HG03378 (cell line): ENCODE measurements around the gene SHISAL1.

Experiments
- ATAC-seq: cut with Tn5 transposase; IDR thresholded peaks from one replicate; pipeline ENCODE4 v1.9.1; 2021; ENCODE audit warnings: mild to moderate bottlenecking, moderate library complexity; ENCODE audit not compliant: unreplicated experiment

SHISAL1 gene

DNA sequence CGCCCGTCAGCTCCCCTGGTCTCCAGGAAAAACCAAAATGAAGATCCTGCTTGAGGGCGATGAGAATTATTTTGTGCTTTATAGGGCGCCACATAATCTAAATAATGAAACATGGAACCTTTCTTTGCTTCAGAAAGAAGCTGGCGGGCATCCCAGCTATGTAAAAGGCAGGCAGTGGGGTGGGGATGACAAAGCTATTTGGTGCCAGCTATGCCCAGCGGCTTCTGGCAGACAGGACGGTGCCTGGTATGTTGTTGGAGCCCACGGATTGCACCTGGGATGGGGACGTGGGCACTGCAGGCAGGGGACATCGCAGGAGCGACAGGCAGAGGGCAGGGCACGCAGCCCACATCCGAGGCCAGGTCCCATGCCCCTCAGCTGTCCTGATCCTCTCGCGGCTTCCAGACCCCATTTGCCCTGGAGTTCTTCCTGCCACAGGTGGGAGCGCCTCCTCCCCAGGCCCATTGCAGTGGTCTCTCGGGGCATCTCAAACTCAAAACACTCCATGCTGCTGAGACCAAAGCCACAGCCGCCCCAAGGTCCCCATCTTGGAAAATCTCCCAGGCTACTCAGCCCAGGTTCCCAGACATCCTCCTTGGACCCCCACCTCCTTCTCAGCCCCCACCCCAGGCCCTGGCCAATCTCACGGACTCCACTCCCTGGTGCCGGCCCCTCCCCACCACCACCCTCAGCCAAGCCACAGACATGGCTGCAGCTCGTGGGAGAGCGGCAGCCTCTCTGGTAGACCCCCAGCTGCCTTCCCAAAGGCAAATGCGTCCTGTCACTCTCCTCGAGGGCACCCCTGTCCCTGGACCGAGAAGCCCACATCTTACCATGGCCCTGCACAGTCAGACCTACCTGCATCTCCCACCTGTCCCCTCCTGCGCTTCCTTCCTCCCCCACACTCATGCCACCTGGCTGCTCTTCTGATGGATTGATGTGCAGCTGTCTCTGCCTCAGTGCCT, 45.7 kb downstream of the SHISAL1 start:
- no peak for ATAC-seq

DNA sequence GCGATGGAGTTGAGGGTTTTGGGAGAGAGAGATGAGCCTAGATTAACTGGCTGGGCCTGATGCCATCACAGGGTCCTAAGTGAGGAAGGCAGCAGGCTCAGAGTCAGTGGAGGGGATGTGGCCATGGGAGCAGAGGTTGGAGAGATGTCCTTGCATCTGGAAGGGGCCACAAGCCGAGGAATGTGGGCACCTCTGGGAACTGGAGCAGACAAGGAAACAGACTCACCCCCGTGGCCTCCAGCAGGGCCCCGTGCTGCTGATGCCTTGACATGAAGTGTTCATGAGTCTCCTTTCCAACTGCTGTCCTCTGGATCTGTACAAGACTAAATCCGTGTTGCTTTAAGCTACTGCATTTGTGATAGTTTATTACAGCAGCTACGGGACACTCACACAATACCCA, 49.2 kb downstream of the SHISAL1 start:
- no peak for ATAC-seq

DNA sequence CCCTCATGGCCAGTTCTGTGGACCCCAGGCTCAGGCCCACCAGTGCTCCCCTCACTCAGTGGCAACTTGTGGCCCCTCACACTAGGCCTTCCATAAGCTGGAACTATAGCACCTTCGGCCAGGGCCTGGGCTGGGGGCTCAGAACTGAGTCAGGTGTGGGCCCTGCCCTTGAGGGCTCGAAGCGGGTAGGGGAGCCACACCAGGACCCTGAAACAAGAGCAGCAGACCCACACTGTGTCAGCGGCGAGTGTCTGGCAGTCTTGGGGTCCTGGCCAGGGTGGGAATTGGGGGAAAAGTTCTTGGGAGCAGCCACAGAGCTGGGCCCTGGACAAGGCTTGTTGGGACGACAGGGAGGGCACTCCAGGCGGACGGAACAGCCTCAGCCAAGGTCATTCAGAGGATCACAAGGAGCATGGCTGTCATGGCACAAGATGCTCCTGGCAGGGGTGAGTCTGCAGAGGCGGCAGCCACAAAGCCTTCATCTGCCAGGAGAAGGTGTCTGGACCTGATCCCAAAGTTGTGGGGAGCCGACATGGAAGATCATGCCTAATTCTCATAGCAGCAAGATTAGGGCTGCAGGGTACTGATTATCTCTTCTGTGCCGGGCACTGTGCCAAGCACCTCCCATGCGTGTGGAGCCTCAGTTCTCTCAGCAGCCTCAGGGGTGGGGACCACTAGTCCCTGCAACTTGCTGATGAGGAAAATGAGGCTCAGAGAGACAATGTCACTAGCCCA, 50.7 kb downstream of the SHISAL1 start:
- ATAC-seq: no peak

DNA sequence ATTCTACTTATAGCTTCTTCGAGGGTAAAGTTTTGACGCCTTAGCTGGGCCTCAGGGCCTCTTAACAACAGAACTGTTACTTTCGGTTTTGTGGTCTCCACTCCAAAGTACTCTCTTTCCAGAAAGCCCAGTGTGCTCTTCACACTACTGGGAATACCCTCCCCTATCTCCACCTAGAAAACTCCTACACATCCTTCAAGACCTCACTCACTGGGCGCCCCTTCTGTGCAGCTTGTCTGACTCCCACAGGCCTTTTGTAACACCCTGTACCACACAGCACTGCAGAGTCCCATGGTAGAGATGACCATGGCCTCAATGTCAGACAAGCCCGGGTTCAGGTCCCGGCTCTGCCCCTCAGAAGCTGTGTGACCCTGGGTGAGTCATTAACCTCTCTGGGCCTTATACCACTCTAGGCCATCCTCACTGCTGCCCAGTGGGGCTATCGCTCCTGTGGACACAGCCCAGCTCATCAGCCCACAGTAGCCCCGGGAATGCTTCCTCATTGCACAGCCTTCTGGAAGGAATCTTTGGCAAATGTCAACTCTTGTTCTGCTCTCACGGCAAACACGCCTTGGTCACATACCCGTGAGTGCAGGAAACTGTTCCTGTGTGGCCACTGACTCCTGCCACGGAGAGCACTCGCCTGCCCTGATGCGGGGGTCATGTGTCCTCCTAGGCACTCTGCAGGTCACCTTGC, 51.4 kb downstream of the SHISAL1 start:
- no peak for ATAC-seq

DNA sequence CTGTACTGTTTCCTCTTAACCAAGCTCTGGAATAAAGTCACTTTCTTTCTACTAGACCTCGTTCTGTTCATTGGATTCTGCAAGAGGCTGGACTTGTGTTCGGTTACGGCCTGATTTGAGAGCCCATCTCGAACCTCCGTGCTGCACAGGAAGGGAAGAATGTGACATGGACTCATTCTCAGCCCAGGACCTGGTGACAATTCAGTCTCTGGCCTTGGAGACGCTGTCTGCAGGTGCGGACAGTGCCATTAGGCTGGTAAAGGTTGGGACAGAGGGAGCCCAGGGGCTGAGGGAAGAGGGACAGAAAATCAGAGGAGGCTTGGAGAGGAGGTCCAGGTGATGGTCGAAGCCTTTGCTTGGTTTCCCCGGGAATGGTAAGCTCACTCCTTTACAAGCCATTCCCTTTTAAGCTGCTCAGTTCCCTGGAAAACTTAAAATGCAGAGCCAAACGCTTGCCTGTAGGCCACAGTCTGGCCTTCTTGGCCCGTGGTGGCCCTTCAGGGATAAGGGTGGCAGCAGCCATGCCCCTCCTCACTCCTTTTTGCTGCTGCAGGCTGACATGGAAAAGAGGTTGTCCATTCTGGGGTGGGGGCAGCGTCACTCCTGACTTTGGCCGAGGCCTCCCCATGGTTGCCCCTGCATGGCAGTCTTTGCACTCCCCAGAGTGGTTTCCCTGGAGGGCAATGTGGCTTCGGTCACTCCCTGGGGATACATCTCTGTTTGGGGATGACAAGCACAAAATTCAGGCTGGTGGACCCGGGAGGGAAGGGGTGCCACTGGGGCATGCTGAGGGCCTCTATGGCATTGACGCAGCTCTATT, 52.3 kb downstream of the SHISAL1 start:
- ATAC-seq: no peak

DNA sequence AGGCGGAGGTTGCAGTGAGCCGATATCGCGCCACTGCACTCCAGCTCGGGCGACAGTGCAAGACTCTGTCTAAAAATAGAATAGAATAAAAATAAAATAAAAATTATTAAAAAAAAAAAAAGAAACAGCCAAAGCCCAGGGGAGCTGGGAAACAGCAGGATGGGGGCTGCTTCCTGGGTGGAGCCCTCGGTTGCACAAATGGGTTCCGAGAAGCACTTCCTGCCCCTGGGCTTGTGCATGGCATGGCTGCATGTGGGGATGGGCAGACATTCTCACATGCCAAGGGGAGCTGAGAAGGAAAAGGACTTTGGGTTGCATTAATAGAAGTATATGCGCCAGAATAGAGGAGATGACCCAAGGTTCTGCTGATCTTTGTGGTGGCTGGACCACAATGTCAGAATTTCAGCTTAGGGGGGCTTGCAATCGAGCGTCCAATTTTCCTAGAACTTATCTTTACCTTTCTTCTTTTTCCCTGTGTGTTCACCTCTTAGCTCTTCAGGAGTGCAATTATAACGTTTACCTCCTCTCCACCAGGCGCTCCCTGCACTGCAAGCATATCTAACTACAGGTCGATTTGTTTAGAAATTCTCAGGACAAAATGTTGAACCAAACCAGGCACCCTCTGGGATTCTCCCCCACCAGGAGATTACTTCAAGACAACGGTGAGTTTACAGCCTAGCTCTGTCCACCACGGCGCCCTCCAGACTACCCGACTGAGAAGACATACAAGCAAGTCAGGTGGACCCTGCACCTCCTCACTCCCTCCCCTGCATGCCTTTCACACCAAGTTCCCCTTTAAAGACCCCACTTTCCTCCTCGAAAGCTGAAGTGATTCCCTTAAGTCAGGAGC, 53.2 kb downstream of the SHISAL1 start:
- no peak for ATAC-seq

DNA sequence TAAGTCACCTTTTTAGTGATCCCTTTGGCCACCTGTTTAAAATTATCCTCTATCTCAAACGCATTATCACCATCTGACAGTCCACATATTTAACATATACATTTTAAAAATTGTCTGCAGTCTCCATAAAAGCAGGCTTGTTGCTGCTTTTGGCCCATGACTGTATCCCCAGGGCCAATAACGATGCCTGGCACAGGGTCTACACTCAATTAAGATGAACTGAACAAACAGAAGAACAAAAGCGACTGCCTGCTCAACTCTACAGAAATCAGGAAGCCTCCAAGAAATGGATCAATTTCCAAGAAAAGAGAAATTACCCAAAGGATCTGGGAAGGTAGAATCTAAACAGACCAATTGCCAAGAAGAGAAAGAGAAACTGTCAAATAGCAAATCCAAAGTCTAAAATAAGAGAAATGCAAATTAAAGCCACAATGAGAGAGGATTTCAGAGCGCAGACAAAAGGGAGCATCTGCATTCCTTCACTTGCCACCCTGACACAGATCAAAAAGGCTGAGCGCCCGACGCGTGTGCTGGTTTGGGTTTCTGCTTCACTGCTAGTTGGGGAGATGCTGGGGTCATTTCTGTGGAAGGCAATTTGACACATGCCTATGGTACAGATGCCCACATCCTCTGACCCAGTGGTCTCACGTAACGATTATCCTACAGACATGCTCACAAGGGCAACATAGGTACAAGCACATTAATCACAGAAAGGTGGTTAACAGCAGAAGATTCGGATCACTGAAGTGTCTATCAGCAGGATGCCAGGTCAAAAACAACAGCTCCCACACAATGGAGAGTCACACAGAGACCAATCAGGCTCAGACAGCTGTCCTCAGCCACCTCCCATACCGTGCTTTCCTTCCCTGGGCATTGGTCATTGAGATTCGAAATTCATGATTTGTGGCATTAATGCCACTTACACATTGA, 55.9 kb downstream of the SHISAL1 start:
- ATAC-seq: no peak

DNA sequence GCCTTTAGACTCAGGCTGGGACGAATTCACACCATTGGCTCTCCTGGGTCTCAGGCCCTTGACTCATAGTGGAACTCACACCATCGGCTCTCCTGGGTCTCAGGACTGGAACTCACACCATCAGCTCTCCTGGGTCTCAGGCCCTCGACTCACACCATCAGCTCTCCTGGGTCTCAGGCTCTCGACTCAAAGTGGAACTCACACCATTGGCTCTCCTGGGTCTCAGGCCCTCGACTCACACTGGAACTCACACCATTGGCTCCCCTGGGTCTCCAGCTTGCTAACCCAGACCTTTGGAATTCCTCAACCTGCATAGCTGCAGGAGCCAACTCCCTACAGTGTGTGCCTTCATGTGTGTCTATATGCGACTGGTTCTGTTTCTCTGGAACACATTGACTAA, 56.7 kb downstream of the SHISAL1 start:
- ATAC-seq: no peak

DNA sequence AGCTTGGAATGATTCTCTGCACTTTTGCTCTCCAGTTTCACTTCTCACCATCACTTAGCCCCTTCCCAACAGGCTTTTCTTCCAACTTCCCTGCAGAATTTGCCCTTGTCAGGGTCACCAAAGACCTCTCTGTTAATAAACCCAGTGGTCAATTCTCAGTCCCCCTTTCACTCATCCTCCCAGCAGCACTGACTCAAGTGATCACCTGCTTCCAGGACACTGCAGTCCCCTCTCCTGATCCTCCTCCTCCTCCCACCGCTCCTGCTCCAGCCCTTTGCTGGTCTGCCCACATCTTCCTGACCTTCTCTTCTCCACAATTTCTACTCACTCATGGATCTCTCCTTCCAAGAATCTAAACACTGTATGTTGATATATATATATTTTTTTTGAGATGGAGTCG, 57.9 kb downstream of the SHISAL1 start:
- ATAC-seq: no peak

DNA sequence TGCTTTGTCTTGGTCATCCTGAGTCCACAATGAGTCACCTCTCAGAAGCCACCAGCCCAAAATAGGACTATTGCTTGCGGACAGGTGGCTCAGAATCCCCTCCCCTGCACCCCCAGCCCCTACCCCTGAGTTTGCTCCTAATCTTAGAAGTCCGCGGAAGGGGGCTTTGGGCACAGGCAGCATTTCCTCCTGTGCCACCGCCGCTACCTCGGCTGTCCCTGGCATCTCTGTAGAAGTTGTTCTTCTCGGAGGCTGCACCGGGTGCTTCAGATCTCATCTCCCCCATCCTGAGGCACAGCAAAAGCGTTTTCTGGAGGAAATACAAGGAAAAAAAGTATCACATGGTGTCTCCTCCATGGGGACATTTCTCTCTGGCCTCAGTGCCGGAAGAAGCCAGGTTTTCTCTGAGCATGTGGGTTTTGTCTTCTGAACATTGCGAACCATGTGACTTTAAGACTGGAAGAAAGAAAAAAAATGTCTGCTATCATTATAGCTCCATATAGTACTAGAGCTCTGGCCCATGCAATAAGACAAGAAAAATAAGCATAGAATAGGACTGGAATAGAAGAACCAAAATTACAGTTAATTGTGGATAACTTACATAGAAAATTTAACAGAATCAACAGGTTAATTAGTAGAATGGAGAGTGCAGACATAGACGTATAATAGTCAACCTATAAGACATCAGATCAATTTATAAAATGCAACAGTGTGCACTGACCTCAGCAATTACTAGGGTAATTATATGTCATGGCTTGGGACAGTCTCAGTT, 63.2 kb downstream of the SHISAL1 start:
- ATAC-seq: no peak

DNA sequence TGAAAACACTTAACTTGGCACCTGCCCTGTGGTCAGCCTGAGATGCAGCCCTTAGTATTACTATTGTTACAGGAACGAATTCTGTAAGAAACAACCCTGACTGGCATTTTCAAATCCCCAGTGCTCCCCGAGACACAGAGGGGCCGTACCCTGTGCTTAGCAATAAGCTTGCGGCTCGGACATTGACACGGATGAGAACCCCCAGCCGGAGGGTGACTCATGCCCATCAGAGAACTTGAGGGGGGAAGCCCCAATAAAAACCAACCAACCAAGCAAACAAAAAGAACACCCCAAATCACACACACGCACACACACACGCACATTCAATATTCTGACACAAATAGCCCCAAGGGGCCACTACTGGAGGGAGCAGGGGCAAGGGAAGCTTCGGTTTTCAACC, 63.8 kb downstream of the SHISAL1 start:
- no peak for ATAC-seq

DNA sequence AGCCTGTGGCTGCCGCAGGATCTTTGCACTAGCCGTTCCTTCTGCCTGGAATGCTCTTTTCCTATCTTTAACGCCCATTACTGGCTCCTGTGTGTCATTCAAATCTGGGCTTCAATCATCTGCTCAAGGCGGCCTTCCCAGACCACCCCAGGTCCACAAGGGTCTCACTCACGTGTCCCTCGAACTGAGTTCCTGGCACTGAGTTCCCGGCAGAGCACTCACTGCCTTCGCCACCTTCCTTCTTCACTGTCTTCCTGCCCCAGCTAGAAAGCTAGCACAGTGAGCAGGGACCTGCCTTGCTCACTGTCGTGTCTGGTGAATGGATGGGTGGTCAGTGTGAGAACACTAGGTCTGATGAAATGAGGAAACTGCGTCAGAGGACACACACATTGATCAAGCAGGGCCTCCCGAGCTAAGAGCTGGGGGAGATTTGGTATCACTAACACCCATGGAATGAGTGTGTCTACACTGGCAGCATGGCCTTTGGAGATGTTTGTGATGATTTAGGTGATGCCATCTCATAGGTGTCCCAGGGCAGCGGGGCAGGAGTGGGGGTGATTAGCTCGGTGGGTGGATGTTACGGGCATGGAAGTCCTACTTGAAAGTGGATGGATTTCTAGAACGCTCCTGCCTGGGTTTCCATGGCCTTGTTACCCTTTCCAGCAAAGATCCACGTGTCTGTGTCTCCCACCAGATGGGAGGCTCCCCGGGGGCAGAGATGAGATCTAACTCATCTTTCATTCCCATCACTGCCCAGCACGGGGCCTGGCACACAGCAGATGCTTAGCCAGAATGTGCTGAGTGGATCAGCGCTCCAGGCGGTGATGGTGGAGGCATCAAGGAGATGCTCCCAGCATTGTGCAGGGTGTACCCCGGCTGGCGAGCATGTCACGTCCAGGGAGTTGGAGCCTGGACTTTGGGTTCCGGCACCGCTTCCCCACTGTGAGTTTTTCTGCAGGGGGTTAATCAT, 64.5 kb downstream of the SHISAL1 start:
- ATAC-seq: no peak

DNA sequence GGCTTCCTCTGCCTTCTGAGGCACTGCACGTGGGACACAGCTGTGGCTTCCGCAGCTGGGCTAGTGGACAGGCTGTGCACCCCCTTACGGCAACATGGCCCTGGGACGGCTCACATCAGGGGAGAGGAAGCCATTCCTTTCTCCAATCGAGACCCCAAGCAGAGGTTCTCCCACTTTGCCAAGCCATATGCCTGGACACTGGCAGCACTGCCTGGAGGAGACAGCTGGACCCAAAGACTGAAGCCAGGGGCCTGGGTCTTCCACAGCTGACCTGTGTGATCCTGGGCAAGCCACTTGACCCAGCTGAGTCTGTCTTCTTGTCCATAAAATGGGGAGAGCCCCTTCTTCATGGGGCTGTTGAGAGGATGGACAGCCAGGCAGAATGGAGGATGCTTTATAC, 65.4 kb downstream of the SHISAL1 start:
- no peak for ATAC-seq

DNA sequence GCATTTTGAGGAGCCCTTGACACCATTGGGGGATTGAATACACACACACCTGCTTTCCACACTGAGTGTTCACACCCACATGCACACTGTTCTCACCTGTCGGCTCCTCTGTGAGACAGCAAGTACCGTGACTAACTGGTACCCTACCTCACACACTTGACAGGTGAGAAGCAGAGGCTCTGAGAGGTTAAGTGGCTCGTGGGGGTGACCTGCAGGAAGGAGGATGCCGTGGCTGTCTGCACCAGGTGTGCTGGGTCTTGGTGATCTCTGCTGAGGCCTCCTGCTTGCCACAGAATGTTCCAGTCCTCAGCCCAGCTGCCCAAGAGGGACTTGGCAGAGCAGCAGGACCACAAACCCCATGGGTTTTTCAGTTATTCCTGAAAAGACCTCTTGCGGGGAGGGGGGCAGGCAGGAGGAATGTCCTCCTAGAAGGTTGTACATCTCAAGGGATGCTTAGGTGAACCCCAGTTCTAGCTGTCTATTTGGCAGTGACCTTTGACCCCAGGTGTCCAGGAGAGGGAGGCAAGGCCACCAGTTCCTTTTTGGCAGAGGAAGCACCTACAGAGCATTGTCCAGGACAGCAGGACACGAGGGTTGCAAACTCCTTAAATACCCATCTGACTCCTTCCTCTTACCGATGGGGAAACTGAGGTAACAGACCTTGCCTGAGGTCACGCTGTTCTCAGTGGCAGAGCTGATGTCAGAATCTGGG, 66.0 kb downstream of the SHISAL1 start:
- no peak for ATAC-seq

DNA sequence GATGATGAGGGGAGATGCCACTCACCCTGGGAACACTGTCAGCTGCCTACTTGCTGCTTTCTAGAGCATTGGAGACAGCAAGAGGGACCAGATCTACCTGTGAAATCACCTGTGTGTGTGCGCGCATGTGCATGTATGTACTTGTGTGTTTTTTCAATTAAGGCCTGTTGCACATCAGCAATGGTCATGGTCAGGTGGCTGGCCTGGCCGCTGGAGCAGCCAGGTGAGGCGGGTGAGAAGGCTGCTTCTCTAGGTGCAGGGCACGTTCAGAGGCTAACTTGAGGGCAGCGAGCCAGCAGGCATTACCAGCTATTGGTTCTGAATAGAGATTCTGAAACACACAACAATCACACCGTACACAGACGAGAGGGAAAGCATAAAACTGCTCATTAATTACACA, 66.9 kb downstream of the SHISAL1 start:
- no peak for ATAC-seq

DNA sequence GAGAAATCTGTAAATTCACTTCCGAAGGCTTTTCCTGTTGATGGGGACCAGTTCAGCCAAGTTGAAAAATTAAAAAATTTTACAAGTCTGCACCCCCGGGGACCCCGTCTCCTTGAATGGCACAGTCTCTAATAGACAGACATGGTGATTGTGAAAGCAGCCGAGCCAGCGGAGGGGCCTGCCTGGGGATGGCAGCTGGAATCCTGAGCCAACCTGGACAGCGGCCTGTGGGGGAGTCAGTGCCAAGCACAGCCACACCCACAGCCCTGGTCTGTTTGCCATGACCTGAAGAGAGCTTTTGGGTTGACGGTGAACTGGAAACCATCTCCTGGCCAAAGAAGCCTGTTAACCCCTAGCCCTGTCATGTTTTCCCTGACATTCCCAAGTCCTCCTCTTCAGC, 67.3 kb downstream of the SHISAL1 start:
- ATAC-seq: no peak
